HepG2 (cell line): ENCODE measurements around the gene CATSPERD. TPM values are rescaled to one million over a fixed set of nuclear protein-coding genes. Genes with fewer than 3 reads are reported as not detected.

Experiments used
- ADNP ChIP-seq: sonication (generic); formaldehyde crosslinking; IDR thresholded peaks from 2 replicates; pipeline ENCODE4 v1.4.0; 2020; ENCODE audit warnings: missing genetic modification reagents
- CBX2 ChIP-seq, 2 experiments: fragments of 200-600 bp in 1 of 2; sonication (generic); formaldehyde crosslinking in 1 of 2; IDR thresholded peaks; 2 replicates each; pipeline versions ENCODE4 v1.7.0 to v1.8.1; 2018 to 2022; ENCODE audit warnings: low read depth in 2 of 2, low read length in 1 of 2, mild to moderate bottlenecking in 1 of 2, missing genetic modification reagents in 1 of 2
- FOXK1 ChIP-seq: sonication (generic); formaldehyde crosslinking; IDR thresholded peaks from 2 replicates; pipeline ENCODE4 v1.4.0; 2020; ENCODE audit warnings: low read depth, missing genetic modification reagents, borderline replicate concordance
- NCOA2 ChIP-seq: sonication (generic); formaldehyde crosslinking; IDR thresholded peaks from 2 replicates; pipeline ENCODE4 v1.8.0; 2022; ENCODE audit warnings: inconsistent platforms
- NFIB ChIP-seq: sonication (generic); formaldehyde crosslinking; IDR thresholded peaks from 2 replicates; pipeline ENCODE4 v1.9.0; 2021; ENCODE audit warnings: missing genetic modification reagents, mild to moderate bottlenecking, borderline replicate concordance
- NPAS2 ChIP-seq: sonication (generic); formaldehyde crosslinking; IDR thresholded peaks from 2 replicates; pipeline ENCODE4 v1.8.0; 2022; ENCODE audit warnings: mild to moderate bottlenecking, missing genetic modification reagents, borderline replicate concordance
- NR2F1 ChIP-seq, 2 experiments: fragments of 450-650 bp in 1 of 2; formaldehyde crosslinking in 1 of 2; IDR thresholded peaks; 2 replicates each; pipeline versions ENCODE4 v1.5.0 to v1.6.1; 2016 to 2020; ENCODE audit warnings: mild to moderate bottlenecking in 1 of 2, missing compliant biosample characterization in 1 of 2, missing genetic modification reagents in 1 of 2, moderate library complexity in 1 of 2
- PHF20 ChIP-seq: sonication (generic); formaldehyde crosslinking; IDR thresholded peaks from 2 replicates; pipeline ENCODE4 v1.5.0; 2020; ENCODE audit warnings: mild to moderate bottlenecking, missing genetic modification reagents
- RORA ChIP-seq: sonication (generic); formaldehyde crosslinking; IDR thresholded peaks from 2 replicates; pipeline ENCODE4 v1.5.0; 2020; ENCODE audit warnings: mild to moderate bottlenecking, missing genetic modification reagents, moderate library complexity
- SOX6 ChIP-seq, 2 experiments: fragments of 450-650 bp in 1 of 2; sonication (generic) in 1 of 2; formaldehyde crosslinking in 1 of 2; IDR thresholded peaks; 2 replicates each; pipeline versions ENCODE4 v1.4.0 to v1.6.1; 2017 to 2020; ENCODE audit warnings: antibody characterized with exemption in 1 of 2, mild to moderate bottlenecking in 1 of 2, missing genetic modification reagents in 1 of 2
- SP5 ChIP-seq: IDR thresholded peaks from 2 replicates; pipeline ENCODE4 v1.6.1; 2016; ENCODE audit warnings: low read depth, borderline replicate concordance
- SSRP1 ChIP-seq: IDR thresholded peaks from 2 replicates; pipeline ENCODE4 v1.6.1; 2016; ENCODE audit warnings: control low read depth
- ZMAT3 ChIP-seq: sonication (generic); formaldehyde crosslinking; conservative IDR thresholded peaks from 2 replicates; pipeline ENCODE4 v1.7.0; 2021; ENCODE audit warnings: missing genetic modification reagents
- ZMYM2 ChIP-seq: sonication (generic); formaldehyde crosslinking; IDR thresholded peaks from 2 replicates; pipeline ENCODE4 v1.8.0; 2022; ENCODE audit warnings: mild to moderate bottlenecking, missing genetic modification reagents
- ZNF10 ChIP-seq: sonication (generic); formaldehyde crosslinking; IDR thresholded peaks from 2 replicates; pipeline ENCODE4 v1.4.0; 2020; ENCODE audit warnings: mild to moderate bottlenecking, low read depth, missing genetic modification reagents, borderline replicate concordance
- ZNF367 ChIP-seq: sonication (generic); formaldehyde crosslinking; IDR thresholded peaks from 2 replicates; pipeline ENCODE4 v1.4.0; 2020; ENCODE audit warnings: missing genetic modification reagents, borderline replicate concordance
- ZNF652 ChIP-seq: IDR thresholded peaks from 2 replicates; pipeline ENCODE4 v1.6.1; 2016; ENCODE audit warnings: low read depth, borderline replicate concordance
- ZNF776 ChIP-seq: sonication (generic); formaldehyde crosslinking; IDR thresholded peaks from 2 replicates; pipeline ENCODE4 v1.4.0; 2020; ENCODE audit warnings: mild to moderate bottlenecking, missing genetic modification reagents
- ZNF781 ChIP-seq: sonication (generic); formaldehyde crosslinking; IDR thresholded peaks from 2 replicates; pipeline ENCODE4 v1.5.1; 2020; ENCODE audit warnings: borderline replicate concordance, mild to moderate bottlenecking, missing genetic modification reagents; ENCODE audit errors: not compliant biosample characterization
- ZSCAN29 ChIP-seq: sonication (generic); formaldehyde crosslinking; conservative IDR thresholded peaks from 2 replicates; pipeline ENCODE4 v1.4.0; 2020; ENCODE audit warnings: mild to moderate bottlenecking, missing genetic modification reagents
- polyA plus RNA-seq, 8 experiments: library from polyadenylated mRNA; depleted of rRNA in 3 of 8; stranded (reverse) in 7 of 8; unstranded in 1 of 8; fragments of >200 nt; fragmentation: Illumina TruSeq in 4 of 8; extraction: Trizol in 4 of 8; gene quantifications; 2 replicates each; pipeline versions ENCODE4 v1.2.1 to v1.2.3, GENCODE V29; 2011 to 2016; ENCODE audit warnings: low read depth in 4 of 8, missing spikeins in 1 of 8, mixed read lengths in 1 of 8; ENCODE audit not compliant: insufficient read depth in 1 of 8
- total RNA-seq, 5 experiments: library from RNA; depleted of rRNA; stranded (reverse); fragments of >200 nt; fragmentation: Illumina TruSeq; extraction: Trizol; gene quantifications; 2 replicates each; pipeline ENCODE4 v1.2.3, GENCODE V29; 2016; ENCODE audit warnings: low read depth in 1 of 5
- TF ChIP-seq, protein P1 (sequence below): sonication (generic); formaldehyde crosslinking; IDR thresholded peaks from 2 replicates; pipeline ENCODE4 v1.5.1; 2020; ENCODE audit warnings: mild to moderate bottlenecking, missing genetic modification reagents
- TF ChIP-seq, protein P2 (sequence below), 2 experiments: IDR thresholded peaks; 2 replicates each; pipeline ENCODE4 v1.6.1; 2011 to 2012; ENCODE audit warnings: low read length in 2 of 2, borderline replicate concordance in 1 of 2, low read depth in 1 of 2, mild to moderate bottlenecking in 1 of 2, moderate library complexity in 1 of 2

The CATSPERD gene
- total and polyA plus RNA-seq, 2 of the 13 experiments (the other 11 are each of a cell fraction or from before 2014, with no cell fraction given) = 0.04 TPM; not detected in 1

DNA sequence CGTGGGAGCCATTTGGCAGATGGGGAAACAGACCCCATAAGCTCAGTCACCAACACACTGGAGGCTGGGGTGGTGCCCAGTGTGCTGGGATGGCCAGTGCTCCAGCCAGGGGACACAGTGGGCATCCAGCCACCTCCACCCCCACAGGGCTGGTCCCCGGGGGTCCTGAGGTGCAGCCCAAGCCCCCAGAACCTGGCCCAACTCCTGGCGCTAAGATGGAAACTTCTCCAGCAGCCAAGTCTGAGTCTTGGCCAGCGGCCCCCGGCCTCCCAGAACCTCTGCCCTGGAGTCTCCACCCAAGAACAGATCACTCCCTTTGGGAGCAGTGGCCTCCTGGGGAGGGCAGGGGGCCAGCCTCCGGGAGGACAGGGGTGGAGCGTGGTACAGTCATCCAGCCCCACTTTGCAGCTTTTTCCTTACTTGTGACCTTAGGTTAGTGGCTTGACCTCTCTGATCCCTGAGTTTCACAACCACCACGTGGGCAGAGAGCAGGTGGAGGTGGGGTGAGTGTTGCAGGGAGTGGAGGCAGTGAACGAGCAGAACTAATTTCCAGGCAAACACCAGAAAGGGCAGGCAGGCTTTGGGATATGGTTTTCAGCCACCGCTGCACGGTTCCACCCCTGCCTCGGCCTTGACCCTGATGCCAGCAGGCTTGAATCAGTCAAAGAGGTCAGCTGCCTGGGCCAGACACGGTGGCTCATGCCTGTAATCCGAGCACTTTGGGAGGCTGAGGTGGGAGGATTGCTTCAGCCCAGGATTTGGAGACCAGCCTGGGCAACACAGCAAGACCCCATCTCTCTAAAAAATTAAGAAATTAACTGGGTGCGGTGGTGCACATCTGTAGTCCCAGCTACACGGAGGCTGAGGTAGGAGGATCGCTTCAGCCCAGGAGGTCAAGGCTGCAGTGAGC is 80.2 kb downstream of the CATSPERD start (continued):
- TF ChIP-seq ZMYM2 (CRISPR knock-in tag) (peak; percentile 97), PHF20 (CRISPR knock-in tag) (no peak), ZNF776 (CRISPR knock-in tag) (no peak), FOXK1 (CRISPR knock-in tag) (no peak), ZSCAN29 (CRISPR knock-in tag) (no peak), CBX2 (IDR thresholded peaks at IDR 0.05; ENCODE audit: low read depth, low read length) (no peak), CBX2 (CRISPR knock-in tag; IDR thresholded peaks at IDR 0.05; ENCODE audit: low read depth) (no peak), ZMAT3 (no peak), ZNF10 (no peak), ZNF781 (CRISPR knock-in tag) (no peak), SSRP1 (CRISPR knock-in tag) (no peak), SP5 (CRISPR knock-in tag) (peak; percentile 24; the same call in 1 of the 2 replicates), RORA (no peak), NR2F1 (CRISPR knock-in tag; IDR thresholded peaks at IDR 0.05) (peak; percentile 85 to 89), NPAS2 (CRISPR knock-in tag) (no peak), ZNF652 (no peak), NCOA2 (CRISPR knock-in tag) (peak; percentile 48), NFIB (CRISPR knock-in tag) (no peak), SOX6 (IDR thresholded peaks at IDR 0.05) (no peak), SOX6 (CRISPR knock-in tag; IDR thresholded peaks at IDR 0.05) (peak; percentile 30; the same call in 1 of the 2 replicates), ADNP (peak; percentile 14; the same call in 1 of the 2 replicates), ZNF367 (CRISPR knock-in tag) (no peak)
- TF ChIP-seq, protein P1, sequence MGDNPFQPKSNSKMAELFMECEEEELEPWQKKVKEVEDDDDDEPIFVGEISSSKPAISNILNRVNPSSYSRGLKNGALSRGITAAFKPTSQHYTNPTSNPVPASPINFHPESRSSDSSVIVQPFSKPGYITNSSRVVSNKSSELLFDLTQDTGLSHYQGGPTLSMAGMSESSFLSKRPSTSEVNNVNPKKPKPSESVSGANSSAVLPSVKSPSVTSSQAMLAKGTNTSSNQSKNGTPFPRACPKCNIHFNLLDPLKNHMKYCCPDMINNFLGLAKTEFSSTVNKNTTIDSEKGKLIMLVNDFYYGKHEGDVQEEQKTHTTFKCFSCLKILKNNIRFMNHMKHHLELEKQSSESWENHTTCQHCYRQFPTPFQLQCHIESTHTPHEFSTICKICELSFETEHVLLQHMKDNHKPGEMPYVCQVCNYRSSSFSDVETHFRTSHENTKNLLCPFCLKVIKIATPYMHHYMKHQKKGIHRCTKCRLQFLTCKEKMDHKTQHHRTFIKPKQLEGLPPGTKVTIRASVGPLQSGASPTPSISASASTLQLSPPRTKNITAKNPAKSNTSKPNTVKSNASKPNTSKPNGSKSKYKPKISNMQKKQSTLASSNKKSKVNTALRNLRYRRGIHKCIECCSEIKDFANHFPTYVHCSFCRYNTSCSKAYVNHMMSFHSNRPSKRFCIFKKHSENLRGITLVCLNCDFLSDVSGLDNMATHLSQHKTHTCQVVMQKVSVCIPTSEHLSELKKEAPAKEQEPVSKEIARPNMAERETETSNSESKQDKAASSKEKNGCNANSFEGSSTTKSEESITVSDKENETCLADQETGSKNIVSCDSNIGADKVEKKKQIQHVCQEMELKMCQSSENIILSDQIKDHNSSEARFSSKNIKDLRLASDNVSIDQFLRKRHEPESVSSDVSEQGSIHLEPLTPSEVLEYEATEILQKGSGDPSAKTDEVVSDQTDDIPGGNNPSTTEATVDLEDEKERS (CRISPR knock-in tag) = peak; percentile 82; the same call in 1 of the 2 replicates
- TF ChIP-seq, protein P2, sequence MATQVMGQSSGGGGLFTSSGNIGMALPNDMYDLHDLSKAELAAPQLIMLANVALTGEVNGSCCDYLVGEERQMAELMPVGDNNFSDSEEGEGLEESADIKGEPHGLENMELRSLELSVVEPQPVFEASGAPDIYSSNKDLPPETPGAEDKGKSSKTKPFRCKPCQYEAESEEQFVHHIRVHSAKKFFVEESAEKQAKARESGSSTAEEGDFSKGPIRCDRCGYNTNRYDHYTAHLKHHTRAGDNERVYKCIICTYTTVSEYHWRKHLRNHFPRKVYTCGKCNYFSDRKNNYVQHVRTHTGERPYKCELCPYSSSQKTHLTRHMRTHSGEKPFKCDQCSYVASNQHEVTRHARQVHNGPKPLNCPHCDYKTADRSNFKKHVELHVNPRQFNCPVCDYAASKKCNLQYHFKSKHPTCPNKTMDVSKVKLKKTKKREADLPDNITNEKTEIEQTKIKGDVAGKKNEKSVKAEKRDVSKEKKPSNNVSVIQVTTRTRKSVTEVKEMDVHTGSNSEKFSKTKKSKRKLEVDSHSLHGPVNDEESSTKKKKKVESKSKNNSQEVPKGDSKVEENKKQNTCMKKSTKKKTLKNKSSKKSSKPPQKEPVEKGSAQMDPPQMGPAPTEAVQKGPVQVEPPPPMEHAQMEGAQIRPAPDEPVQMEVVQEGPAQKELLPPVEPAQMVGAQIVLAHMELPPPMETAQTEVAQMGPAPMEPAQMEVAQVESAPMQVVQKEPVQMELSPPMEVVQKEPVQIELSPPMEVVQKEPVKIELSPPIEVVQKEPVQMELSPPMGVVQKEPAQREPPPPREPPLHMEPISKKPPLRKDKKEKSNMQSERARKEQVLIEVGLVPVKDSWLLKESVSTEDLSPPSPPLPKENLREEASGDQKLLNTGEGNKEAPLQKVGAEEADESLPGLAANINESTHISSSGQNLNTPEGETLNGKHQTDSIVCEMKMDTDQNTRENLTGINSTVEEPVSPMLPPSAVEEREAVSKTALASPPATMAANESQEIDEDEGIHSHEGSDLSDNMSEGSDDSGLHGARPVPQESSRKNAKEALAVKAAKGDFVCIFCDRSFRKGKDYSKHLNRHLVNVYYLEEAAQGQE (IDR thresholded peaks at IDR 0.05; ENCODE audit: borderline replicate concordance in 1 of 2, low read depth in 1 of 2, low read length in 2 of 2) = no peak
